Islet of Langerhans (tissue), 1 donor: ENCODE results near the gene CD9.

Experiments
- FAIRE-seq: peaks from one replicate; lab custom pipeline; 2011; peaks lifted over from hg19 to GRCh38; lab: Jason Lieb, UNC

The CD9 gene

DNA sequence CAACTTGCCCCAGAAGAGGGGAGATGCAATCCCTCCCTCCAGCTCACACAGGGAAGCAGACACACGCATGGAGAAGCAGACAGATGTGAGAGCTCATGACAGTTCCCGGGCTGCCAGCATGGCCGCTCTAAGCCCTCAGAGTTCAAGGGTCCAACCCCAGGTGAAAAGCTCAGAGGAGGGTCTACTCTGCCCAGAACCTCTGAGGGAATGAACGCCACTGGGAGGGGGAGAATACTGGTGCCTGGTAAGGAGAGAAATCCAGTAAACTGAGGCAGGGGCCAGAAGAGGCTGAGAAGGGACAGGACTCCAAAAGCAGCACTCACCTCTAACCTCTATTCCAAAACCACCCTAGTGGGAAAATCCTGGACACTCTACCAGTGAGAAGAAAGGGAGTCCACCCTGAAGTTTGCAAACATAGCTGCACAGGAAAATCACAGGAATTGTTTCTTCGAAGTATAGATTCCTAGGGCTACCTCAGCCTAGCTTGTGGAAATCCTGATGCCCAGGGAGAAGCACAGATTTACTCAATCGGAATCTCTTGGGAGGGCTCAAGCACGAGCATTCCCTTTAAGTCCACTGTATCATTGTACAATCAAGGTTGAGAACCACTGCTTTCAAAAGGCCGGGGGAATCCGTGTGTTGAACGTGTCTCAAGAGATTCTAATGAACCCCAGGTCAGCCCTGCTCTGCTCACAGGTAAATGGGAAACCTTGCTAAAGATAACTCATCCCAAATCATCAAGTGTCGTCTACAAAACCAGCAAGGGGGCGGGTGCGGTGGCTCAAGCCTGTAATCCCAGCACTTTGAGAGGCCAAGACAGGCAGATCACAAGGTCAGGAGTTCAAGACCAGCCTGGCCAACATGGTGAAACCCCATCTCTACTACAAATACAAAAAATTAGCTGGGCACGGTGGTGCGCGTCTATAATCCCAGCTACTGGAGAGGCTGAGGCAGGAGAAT is 76.0 kb downstream of the CD9 start:
- no peak for FAIRE-seq

- FAIRE-seq = no peak
Measured at GRCh38 chr12:6276956-6277620, 76.9 kb downstream of the CD9 start.

- FAIRE-seq = no peak
Measured at GRCh38 chr12:6277982-6278438, 77.8 kb downstream of the CD9 start.

GRCh38 chr12:6278439-6279255 is 78.4 kb downstream of the CD9 start:
- FAIRE-seq = no peak

DNA sequence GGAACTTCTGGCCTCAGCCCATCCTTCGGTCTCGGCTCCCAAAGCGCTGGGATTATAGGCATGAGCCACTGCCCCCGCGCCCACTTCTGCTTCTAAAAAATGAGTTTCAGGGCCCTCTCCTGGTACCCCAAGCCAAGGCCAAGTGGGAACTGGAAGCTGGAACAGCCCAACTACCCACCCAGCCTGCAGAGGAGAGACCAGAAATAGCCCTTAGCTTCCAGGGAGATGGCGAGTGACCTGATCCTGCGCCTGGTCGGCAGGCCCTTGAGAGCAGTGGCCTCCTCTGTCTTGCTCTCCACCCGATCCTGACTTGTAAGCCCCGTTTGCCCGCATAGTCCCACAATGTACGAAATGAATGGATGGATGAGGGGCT is 79.0 kb downstream of the CD9 start:
- FAIRE-seq = no peak

GRCh38 chr12:6279631-6280030 is 79.4 kb downstream of the CD9 start:
- FAIRE-seq = no peak

DNA sequence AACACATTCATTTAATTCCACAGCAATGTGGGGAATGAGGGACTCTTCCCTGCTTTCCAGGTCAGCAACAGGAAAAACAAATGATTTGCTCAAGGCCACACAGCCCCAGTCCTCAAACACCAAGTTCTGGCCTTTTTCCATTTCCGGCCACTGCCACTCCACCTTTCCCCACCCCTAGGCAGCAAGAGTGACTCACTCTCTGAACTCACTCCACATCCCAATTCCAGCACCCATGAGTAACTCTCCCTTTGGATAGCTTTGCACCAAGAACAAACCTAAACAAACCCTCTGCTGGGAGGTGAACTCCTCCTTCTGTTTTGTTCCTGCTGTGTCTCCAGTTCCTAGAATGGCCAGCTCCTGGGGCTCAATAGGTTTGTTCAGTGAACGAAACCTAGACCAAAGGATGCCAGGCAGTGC is 79.9 kb downstream of the CD9 start:
- no peak for FAIRE-seq

DNA sequence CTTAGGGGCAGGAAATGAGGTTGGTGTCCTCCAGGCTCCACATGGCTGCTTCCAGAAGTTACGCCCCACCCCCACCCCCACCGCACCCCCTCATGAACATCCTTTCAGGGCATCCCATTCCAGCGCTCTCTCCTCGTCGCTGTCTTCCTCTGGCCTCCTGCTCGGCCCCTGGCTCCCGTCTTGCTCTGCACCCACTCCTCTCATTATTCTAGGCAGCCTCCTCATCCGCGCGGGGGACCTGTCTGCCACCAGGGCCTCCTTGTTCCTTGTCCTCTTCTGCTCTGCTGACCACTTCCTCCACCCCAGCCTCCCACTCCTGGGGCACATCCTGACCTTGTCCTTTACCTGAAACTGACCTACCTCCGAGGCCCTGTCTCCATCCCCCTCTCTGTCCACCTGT is 80.5 kb downstream of the CD9 start:
- no peak for FAIRE-seq

DNA sequence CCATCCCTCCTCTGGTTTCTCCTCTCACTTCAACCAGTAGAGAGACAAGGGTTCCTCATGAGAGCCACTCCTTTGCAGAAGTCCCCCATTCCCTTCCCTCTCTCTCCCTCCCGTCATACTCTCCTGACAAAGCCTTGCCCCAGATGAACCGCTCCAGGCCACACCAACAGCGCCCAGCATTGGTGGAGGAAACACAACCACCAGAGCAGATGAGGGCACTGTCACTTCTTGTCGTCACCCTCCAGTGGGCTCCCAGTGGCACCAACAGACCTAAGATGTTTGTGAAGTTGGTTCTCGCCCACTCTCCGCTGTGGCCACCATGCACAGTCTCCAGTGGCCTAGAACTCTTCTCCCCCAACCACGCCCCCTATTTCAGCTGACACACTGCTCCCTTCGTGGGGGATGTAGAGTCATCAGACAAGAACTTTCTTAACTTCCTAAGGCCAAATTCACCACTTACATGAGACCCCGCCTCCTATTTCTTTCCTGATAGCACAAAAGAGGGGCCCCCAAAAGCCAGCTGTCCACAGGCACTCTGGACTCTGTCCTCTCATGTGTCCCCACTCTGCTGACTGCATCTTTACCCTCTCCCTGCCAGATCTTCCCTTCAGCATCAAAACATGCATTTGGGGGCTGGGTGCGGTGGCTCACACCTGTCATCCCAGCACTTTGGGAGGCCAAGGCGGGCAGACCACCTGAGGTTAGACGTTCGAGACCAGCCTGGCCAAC is 81.0 kb downstream of the CD9 start:
- FAIRE-seq = no peak

- no peak for FAIRE-seq
Measured at GRCh38 chr12:6282453-6282840, 82.2 kb downstream of the CD9 start.

GRCh38 chr12:6284273-6284672 is 84.1 kb downstream of the CD9 start:
- FAIRE-seq = no peak

DNA sequence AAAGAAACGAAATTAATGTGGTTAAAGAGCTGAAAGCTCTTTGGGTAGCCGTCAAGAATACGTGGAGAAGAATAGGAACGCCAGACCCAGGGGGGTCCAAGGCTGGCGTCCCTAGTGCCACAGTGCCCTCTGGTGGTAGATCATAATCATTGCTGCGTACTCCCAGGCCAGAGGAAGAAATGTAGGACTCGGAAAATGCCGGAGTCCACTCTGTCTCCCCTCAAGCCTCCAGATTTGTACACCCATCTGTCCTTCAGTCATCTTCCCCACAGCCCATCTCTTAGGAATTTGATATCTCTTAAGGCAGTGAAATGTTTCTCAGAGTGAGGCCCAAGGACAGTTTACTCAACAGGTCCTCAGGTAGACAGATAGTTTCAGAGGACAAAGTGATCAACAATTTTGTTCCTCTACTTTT is 84.9 kb downstream of the CD9 start:
- no peak for FAIRE-seq

DNA sequence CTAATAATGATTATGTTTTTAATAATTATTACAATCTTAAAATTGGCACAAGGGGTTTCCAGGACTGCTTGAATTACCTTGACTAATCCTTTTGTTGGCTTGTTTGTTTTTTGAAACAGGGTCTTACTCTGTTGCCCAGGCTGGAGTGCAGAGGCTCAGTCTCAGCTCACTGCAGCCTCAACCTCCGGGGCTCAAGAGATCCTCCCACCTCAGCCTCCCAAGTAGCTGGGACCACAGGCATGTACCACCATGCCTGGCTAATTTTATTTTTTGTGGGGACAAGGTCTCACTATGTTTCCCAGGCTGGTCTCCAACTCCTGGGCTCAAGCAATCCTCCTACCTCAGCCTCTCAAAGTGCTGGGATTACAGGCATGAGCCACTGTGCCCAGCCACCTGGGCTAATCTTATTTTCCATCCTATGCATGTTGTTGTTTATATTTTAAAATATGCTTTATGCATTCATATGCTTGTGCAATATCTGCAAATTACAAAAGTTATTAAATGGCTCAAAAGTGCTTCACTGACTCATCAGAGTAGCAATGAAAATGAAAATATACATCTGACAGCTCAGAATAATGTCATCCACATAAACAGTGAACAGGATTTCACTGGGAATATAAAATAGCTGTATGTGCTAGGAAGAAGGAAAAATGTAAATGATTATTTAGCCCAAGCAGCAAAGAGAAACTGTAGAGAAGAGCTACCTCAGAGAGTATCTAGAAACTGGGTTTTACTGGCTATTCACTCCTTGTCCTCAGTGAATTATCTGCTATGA is 85.5 kb downstream of the CD9 start:
- FAIRE-seq = no peak
